CD14-positive monocyte (primary cell): ENCODE measurements around the gene OXCT2. TPM values are rescaled to one million over a fixed set of nuclear protein-coding genes. Genes with fewer than 3 reads are reported as not detected.
A peak's percentile ranks its signal among the peaks of the same experiment; 100 is the strongest.
"Not testable (repeated sequence)": the region's sequence is repeated elsewhere in the genome, so short reads cannot be mapped to it uniquely, and the experiment has no call there.

ENCODE experiments used
- DNase-seq, 3 donors: peaks; one replicate each; pipeline ENCODE4 v3.0.0-alpha.2; 2011 to 2022
- H2AFZ ChIP-seq: 2 replicates; pipeline ENCODE4 v1.6.0; 2012; ENCODE audit warnings: mild to moderate bottlenecking, low read depth, low read length, inconsistent platforms; ENCODE audit not compliant: insufficient read depth, poor library complexity, severe bottlenecking
- H3K27ac ChIP-seq, 2 donors: 1 replicate in 1 of 2; 2 replicates in 1 of 2; pipeline ENCODE4 v1.5.1; 2012 to 2013; ENCODE audit warnings: low read length in 2 of 2, control low read depth in 1 of 2, inconsistent platforms in 1 of 2, low read depth in 1 of 2, mild to moderate bottlenecking in 1 of 2
- H3K27me3 ChIP-seq, 2 donors: one replicate each; pipeline versions ENCODE4 v1.6.0 to v1.6.1; 2011 to 2013; ENCODE audit warnings: low read length in 2 of 2; ENCODE audit not compliant: control insufficient read depth in 2 of 2, insufficient read depth in 2 of 2
- H3K36me3 ChIP-seq, 2 donors: replicated peaks in 1 of 2; 1 replicate in 1 of 2; 2 replicates in 1 of 2; pipeline versions ENCODE4 v1.5.1 to v1.6.1; 2012 to 2013; ENCODE audit warnings: low read length in 2 of 2, control low read depth in 1 of 2, inconsistent platforms in 1 of 2, mild to moderate bottlenecking in 1 of 2; ENCODE audit not compliant: insufficient read depth in 2 of 2, control insufficient read depth in 1 of 2
- H3K4me1 ChIP-seq, 2 donors: 1 replicate in 1 of 2; 2 replicates in 1 of 2; pipeline versions ENCODE4 v1.5.1 to v1.6.1; 2012 to 2013; ENCODE audit warnings: low read length in 2 of 2, control low read depth in 1 of 2, inconsistent platforms in 1 of 2, mild to moderate bottlenecking in 1 of 2, moderate library complexity in 1 of 2; ENCODE audit not compliant: insufficient read depth in 2 of 2, control insufficient read depth in 1 of 2
- H3K4me2 ChIP-seq: replicated peaks from 2 replicates; pipeline ENCODE3; 2012; ENCODE audit warnings: low read length, moderate library complexity, mild to moderate bottlenecking; ENCODE audit not compliant: poor library complexity, severe bottlenecking; ENCODE audit errors: extremely low read depth
- H3K4me3 ChIP-seq, 3 experiments: fragments of 200-600 bp in 1 of 3; sonication (generic) in 1 of 3; replicated peaks in 1 of 3; 1 replicate in 2 of 3; 2 replicates in 1 of 3; pipeline ENCODE4 v1.5.1; 2011 to 2013; ENCODE audit warnings: low read length in 3 of 3, mild to moderate bottlenecking in 3 of 3, control low read depth in 2 of 3, low read depth in 2 of 3, inconsistent platforms in 1 of 3, moderate library complexity in 1 of 3
- H3K79me2 ChIP-seq: 2 replicates; pipeline ENCODE4 v1.6.0; 2012; ENCODE audit warnings: mild to moderate bottlenecking, control low read depth, inconsistent platforms, low read length, moderate library complexity; ENCODE audit not compliant: insufficient read depth
- H3K9ac ChIP-seq: 2 replicates; pipeline ENCODE4 v1.6.0; 2017; ENCODE audit warnings: low read length, mild to moderate bottlenecking; ENCODE audit not compliant: insufficient read depth, poor library complexity, severe bottlenecking
- H3K9me3 ChIP-seq, 2 donors: replicated peaks in 1 of 2; 1 replicate in 1 of 2; 2 replicates in 1 of 2; pipeline versions ENCODE4 v1.5.1 to v1.6.1; 2012 to 2013; ENCODE audit warnings: low read length in 2 of 2, control low read depth in 1 of 2; ENCODE audit not compliant: control insufficient read depth in 1 of 2, insufficient read depth in 1 of 2
- H4K20me1 ChIP-seq: 2 replicates; pipeline ENCODE4 v1.6.0; 2012; ENCODE audit warnings: mild to moderate bottlenecking, low read length, control low read depth, moderate library complexity; ENCODE audit not compliant: insufficient read depth
- H3K27ac Mint-ChIP-seq, 7 donors: one replicate each; pipeline ENCODE4 v1.8.0; 2020; ENCODE audit warnings: mild to moderate bottlenecking in 7 of 7, mixed read lengths in 7 of 7, moderate library complexity in 6 of 7, inconsistent platforms in 2 of 7
- H3K27me3 Mint-ChIP-seq, 3 donors: one replicate each; pipeline ENCODE4 v1.8.0; 2021 to 2022; ENCODE audit warnings: low read depth in 3 of 3, mild to moderate bottlenecking in 3 of 3, mixed read lengths in 3 of 3, moderate library complexity in 3 of 3, inconsistent platforms in 1 of 3
- H3K36me3 Mint-ChIP-seq, 2 donors: one replicate each; pipeline ENCODE4 v1.8.0; 2020; ENCODE audit warnings: mixed read lengths in 2 of 2, inconsistent platforms in 1 of 2, mild to moderate bottlenecking in 1 of 2
- H3K4me1 Mint-ChIP-seq: one replicate; pipeline ENCODE4 v1.8.0; 2020; ENCODE audit warnings: mild to moderate bottlenecking, mixed read lengths
- H3K4me3 Mint-ChIP-seq, 2 donors: one replicate each; pipeline ENCODE4 v1.8.0; 2020; ENCODE audit warnings: mild to moderate bottlenecking in 2 of 2, mixed read lengths in 2 of 2, moderate library complexity in 1 of 2
- H3K9me3 Mint-ChIP-seq, 7 donors: one replicate each; pipeline ENCODE4 v1.8.0; 2020 to 2022; ENCODE audit warnings: mixed read lengths in 7 of 7, mild to moderate bottlenecking in 6 of 7, moderate library complexity in 6 of 7, inconsistent platforms in 2 of 7
- CTCF ChIP-seq: fragments of 200-600 bp; IDR thresholded peaks from one replicate; pipeline ENCODE4 v1.8.0; 2022; ENCODE audit warnings: antibody characterized with exemption, mild to moderate bottlenecking
- WGBS: methylation state at CpG from one replicate; pipeline ENCODE4 v1.1.5; 2013; ENCODE audit warnings: missing lambda C conversion rate; ENCODE audit not compliant: insufficient coverage; 5-methylcytosine and 5-hydroxymethylcytosine counted together
- intact Hi-C, 2 donors: fragments of 100-400 bp; cut with micrococcal nuclease; formaldehyde crosslinking; loops; one replicate each; pipeline versions ENCODE4 v1.15.0 to v1.15.1; 2023
- polyA plus RNA-seq, 3 donors: library from polyadenylated mRNA; depleted of rRNA in 1 of 3; unstranded in 2 of 3; stranded (reverse) in 1 of 3; fragments of 300-500 nt in 2 of 3; fragments of >200 nt in 1 of 3; fragmentation: Illumina TruSeq in 2 of 3; gene quantifications; 1 replicate in 2 of 3; 2 replicates in 1 of 3; pipeline ENCODE4 v1.2.3, GENCODE V29; 2012 to 2021

Gene OXCT2
- polyA plus RNA-seq, 3 donors: 0.16 to 1.4 (median 0.38) TPM

GRCh38 chr1:39777896-39778295, 6.7 kb upstream of the OXCT2 start:
- H3K36me3 Mint-ChIP-seq, H3K27me3 Mint-ChIP-seq, H3K27me3 ChIP-seq, H3K4me3 ChIP-seq, H3K9ac ChIP-seq, H3K27ac Mint-ChIP-seq, H4K20me1 ChIP-seq, H3K4me2 ChIP-seq, H3K36me3 ChIP-seq, H3K4me3 Mint-ChIP-seq, H3K9me3 Mint-ChIP-seq, H3K79me2 ChIP-seq, H3K9me3 ChIP-seq, DNase-seq, H2AFZ ChIP-seq, intact Hi-C loops, H3K27ac ChIP-seq: not testable (repeated sequence)
- 98% methylated on average over 10 of the region's 17 CpGs for WGBS
- H3K4me1 Mint-ChIP-seq: peaks cover 14% of the 10 kb centered on the region
- H3K4me1 ChIP-seq: peaks cover 4 to 12% of the 10 kb centered on the region in 2 donors

- no peaks in the 10 kb centered on the region for H4K20me1 ChIP-seq
- H3K36me3 Mint-ChIP-seq: peaks cover 3 to 6% of the 10 kb centered on the region in 2 donors
- H3K27ac Mint-ChIP-seq: peak overlapping the region in 1 of 7 donors; percentile 22
- DNase-seq: no peak
- no peak overlapping the region for H2AFZ ChIP-seq
- no peak overlapping the region for H3K4me2 ChIP-seq
- H3K27ac ChIP-seq: no peak overlapping the region
- H3K4me3 ChIP-seq: no peak overlapping the region
- intact Hi-C loops: no loop called here
- H3K79me2 ChIP-seq: no peaks in the 10 kb centered on the region
- H3K4me1 ChIP-seq: peaks cover 4 to 12% of the 10 kb centered on the region in 2 donors
- H3K9me3 ChIP-seq: no peaks in the 10 kb centered on the region
- H3K36me3 ChIP-seq: no peaks in the 10 kb centered on the region
- H3K27me3 Mint-ChIP-seq: peaks cover 0 to 8% (median 2%) of the 10 kb centered on the region in 3 donors
- no peak for TF ChIP-seq CTCF
- no peaks in the 10 kb centered on the region for H3K27me3 ChIP-seq
- no peaks in the 10 kb centered on the region for H3K9me3 Mint-ChIP-seq
- H3K4me3 Mint-ChIP-seq: no peak overlapping the region
- no peak overlapping the region for H3K9ac ChIP-seq
- whole genome bisulfite sequencing: 100% methylated on average over 4 of the region's 4 CpGs
- peaks cover 14% of the 10 kb centered on the region for H3K4me1 Mint-ChIP-seq
Measured at GRCh38 chr1:39777306-39777705, 6.2 kb upstream of the OXCT2 start.
